Activated T-cell treated with anti-CD3 and anti-CD28 coated beads, Interleukin-2, amount 50 U/mL, for 4 hours (primary cell): ENCODE data around the gene ABCD2. TPM values are rescaled to one million over a fixed set of nuclear protein-coding genes. Genes with fewer than 3 reads are reported as not detected.
A peak's percentile ranks its signal among the peaks of the same experiment; 100 is the strongest.

Experiments used
- ATAC-seq, 2 donors: fragments of 200-7000 bp; cut with Tn5 transposase; one replicate each; pipeline ENCODE4 v1.10.0; 2021
- DNase-seq: peaks from one replicate; pipeline ENCODE4 v3.0.0-alpha.2; 2020
- H3K27me3 Mint-ChIP-seq: one replicate; pipeline ENCODE4 v1.8.0; 2021; ENCODE audit warnings: low read depth, mixed read lengths
- H3K36me3 Mint-ChIP-seq: one replicate; pipeline ENCODE4 v1.8.0; 2022; ENCODE audit warnings: mixed read lengths; ENCODE audit not compliant: insufficient read depth
- H3K4me1 Mint-ChIP-seq: one replicate; pipeline ENCODE4 v1.8.0; 2021; ENCODE audit warnings: low read depth, mixed read lengths
- H3K4me3 Mint-ChIP-seq: one replicate; pipeline ENCODE4 v1.8.0; 2021; ENCODE audit warnings: mild to moderate bottlenecking, moderate library complexity, mixed read lengths
- H3K9me3 Mint-ChIP-seq: one replicate; pipeline ENCODE4 v1.8.0; 2021; ENCODE audit warnings: mixed read lengths
- total RNA-seq, 3 donors: library from RNA; stranded (reverse); gene quantifications; one replicate each; pipeline ENCODE4 v1.2.1, GENCODE V29; 2021

ABCD2 gene
- total RNA-seq, 3 donors from 2014 or later = 0.69 to 0.89 (median 0.79) TPM

DNA sequence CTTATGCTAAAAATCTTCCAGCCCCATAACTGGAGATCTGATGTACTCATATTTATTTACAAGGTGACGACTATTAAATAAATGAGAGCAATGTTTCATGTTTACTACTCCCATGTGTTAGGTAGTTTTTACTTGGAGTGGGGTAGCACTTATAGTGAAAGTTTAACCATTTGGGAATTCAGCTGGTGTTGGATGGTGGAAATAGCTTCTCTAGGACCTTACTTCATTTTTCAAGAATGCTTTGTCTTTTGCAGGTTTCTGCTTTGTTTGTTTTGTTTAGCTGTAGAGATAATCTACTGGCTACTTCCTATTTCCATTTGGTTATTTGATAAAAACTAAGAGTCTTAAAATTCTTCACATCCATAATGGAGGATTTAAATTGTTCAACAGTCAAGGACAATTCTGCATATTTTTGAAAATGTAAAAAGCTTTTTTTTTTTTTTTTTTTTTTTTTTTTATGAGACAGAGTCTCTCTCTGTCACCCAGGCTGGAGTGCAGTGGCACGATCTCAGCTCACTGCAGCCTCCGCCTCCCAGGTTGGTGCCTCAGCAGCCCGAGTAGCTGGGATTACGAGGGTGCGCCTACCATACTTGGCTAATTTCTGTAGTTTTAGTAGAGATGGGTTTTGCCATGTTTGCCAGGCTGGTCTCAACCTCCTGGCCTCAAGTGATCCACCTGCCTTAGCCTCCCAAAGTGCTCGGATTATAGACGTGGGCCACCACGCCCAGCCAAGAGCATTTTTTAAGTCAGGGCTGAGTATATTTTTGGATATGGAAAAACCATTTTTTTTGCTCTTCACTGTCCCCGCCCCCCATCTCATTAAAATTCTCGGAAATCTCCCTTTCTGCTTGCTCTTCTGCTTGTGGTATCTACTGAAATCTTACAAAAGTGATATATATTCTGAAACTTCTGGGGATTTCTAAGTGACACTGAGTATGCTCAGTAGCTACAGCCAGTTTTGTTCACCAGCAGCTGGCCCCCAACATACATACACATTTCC is 1.4 kb upstream of the ABCD2 start:
- DNase-seq (peak; percentile 18), ATAC-seq (peak; percentile 61 to 65)
- H3K4me1 Mint-ChIP-seq = peaks cover 54% of the 10 kb centered on the region
- H3K27me3 Mint-ChIP-seq = no peaks in the 10 kb centered on the region
- no peaks in the 10 kb centered on the region for H3K36me3 Mint-ChIP-seq
- H3K9me3 Mint-ChIP-seq = no peaks in the 10 kb centered on the region
- H3K4me3 Mint-ChIP-seq = no peak overlapping the region

DNA sequence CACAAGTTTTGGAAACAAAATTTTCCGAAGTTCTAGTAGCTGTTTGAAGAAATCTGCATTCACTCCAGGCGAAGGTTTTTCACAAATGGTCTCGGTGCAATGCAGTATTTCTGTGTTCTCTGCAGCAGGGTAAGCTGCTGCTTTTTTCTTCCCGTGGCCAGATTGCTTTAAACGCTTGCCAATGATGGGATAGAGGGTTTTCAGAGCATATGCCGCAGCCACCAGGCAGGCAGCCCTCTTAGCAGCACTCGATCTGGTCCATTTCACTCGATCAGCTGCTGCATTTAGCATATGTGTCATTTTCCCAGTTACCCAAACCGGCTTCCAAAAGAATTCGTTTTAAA is 315 bp downstream of the ABCD2 start:
- Mint-ChIP-seq H3K9me3 (no peaks in the 10 kb centered on the region), H3K4me1 (peaks cover 58% of the 10 kb centered on the region), H3K4me3 (no peak overlapping the region), H3K27me3 (no peaks in the 10 kb centered on the region), H3K36me3 (no peaks in the 10 kb centered on the region)
- ATAC-seq (peak; percentile 5 to 11), DNase-seq (no peak)

DNA sequence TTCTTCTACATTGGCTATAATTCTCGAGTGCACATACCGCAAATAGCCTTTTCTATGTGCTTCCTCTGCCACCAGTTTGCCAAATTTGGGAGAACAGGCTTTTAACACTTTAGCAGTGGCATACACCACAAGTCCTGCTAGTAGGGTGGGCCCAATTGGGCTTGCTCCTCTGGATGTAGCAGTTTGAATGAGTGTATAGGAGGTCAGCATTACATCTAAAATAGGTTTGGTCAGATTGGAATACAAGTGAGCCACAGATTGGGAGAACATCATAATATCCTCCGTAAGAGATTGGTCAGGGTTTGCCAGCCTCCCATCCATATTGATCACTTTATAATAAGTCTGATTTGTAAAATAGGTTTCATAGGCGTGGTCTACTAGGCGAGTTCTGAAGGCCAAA is 902 bp downstream of the ABCD2 start:
- H3K27me3 Mint-ChIP-seq = no peaks in the 10 kb centered on the region
- peaks cover 60% of the 10 kb centered on the region for H3K4me1 Mint-ChIP-seq
- ATAC-seq = no peak
- H3K9me3 Mint-ChIP-seq = no peaks in the 10 kb centered on the region
- no peak overlapping the region for H3K4me3 Mint-ChIP-seq
- no peak for DNase-seq
- H3K36me3 Mint-ChIP-seq = peaks cover 1% of the 10 kb centered on the region

- ATAC-seq (no peak), DNase-seq (no peak)
- no peak overlapping the region for H3K4me3 Mint-ChIP-seq
- peaks cover 59% of the 10 kb centered on the region for H3K4me1 Mint-ChIP-seq
- no peaks in the 10 kb centered on the region for H3K9me3 Mint-ChIP-seq
- no peaks in the 10 kb centered on the region for H3K27me3 Mint-ChIP-seq
- H3K36me3 Mint-ChIP-seq = peaks cover 5% of the 10 kb centered on the region
These were observed 1.7 kb downstream of the ABCD2 start for GRCh38 chr12:39617887-39618286.

DNA sequence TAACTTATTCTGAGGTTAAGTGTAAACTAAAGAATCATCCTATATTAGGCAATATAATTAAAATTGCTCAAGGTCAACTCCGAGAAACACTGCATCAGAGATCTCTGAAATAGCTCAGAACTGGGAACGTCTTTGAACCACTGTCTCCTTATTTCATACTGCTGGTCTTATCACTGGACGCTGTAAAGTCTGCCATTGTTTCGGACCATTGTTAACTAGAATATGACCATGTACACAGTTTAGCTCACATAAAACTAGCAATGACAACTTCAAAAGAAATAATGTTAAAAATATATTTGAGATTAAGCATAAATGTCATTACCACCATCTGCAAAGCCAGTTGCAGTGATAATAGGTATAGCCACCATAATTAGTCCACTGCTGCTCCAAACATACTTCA is 2.9 kb downstream of the ABCD2 start:
- Mint-ChIP-seq H3K27me3 (no peaks in the 10 kb centered on the region), H3K4me1 (peaks cover 56% of the 10 kb centered on the region), H3K36me3 (peaks cover 7% of the 10 kb centered on the region), H3K9me3 (no peaks in the 10 kb centered on the region), H3K4me3 (peak overlapping the region; percentile 68)
- ATAC-seq (no peak), DNase-seq (no peak)

- Mint-ChIP-seq H3K36me3 (peaks cover 11% of the 10 kb centered on the region), H3K4me1 (peaks cover 57% of the 10 kb centered on the region)
- no peak for ATAC-seq
These were observed 3.4 kb downstream of the ABCD2 start for GRCh38 chr12:39616251-39616650.

DNA sequence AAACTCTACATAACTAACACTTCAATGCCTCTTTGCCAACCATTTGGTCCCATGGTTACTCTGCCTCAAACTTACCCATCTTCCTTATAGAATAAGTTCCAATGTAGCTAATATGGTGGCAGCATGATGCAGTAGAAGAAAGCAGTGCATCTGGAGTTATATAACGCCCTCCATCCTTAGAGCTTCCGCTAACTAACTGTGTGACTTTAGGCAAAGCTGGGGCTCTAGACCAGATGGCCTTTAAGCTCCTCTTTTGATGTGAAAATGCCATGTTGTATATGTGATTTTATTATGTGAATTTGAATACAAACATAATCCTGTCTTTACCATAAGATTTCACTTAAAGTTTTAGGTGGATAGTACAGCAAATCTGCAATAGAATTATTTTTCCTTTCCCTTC is 6.1 kb downstream of the ABCD2 start:
- Mint-ChIP-seq H3K4me3 (no peak overlapping the region), H3K36me3 (peaks cover 17% of the 10 kb centered on the region), H3K9me3 (no peaks in the 10 kb centered on the region), H3K27me3 (no peaks in the 10 kb centered on the region), H3K4me1 (peaks cover 60% of the 10 kb centered on the region)
- no peak for DNase-seq
- ATAC-seq = no peak

More at GRCh38 chr12:39616251-39616650, 3.4 kb downstream of the ABCD2 start:
- Mint-ChIP-seq H3K9me3 (no peaks in the 10 kb centered on the region), H3K4me3 (peak overlapping the region; percentile 68), H3K27me3 (no peaks in the 10 kb centered on the region)
- no peak for DNase-seq

- Mint-ChIP-seq H3K4me1 (peaks cover 54% of the 10 kb centered on the region), H3K27me3 (no peaks in the 10 kb centered on the region), H3K9me3 (no peaks in the 10 kb centered on the region), H3K36me3 (peaks cover 17% of the 10 kb centered on the region), H3K4me3 (no peak overlapping the region)
- DNase-seq = no peak
- ATAC-seq = no peak
These were observed 7.4 kb downstream of the ABCD2 start for GRCh38 chr12:39612250-39612649.

GRCh38 chr12:39611818-39612217 is 7.8 kb downstream of the ABCD2 start:
- Mint-ChIP-seq H3K4me1 (peaks cover 55% of the 10 kb centered on the region), H3K27me3 (no peaks in the 10 kb centered on the region), H3K4me3 (no peak overlapping the region), H3K9me3 (no peaks in the 10 kb centered on the region), H3K36me3 (peaks cover 21% of the 10 kb centered on the region)
- DNase-seq = no peak
- ATAC-seq = no peak

- Mint-ChIP-seq H3K4me3 (no peak overlapping the region), H3K36me3 (peaks cover 27% of the 10 kb centered on the region), H3K9me3 (no peaks in the 10 kb centered on the region), H3K4me1 (peaks cover 58% of the 10 kb centered on the region), H3K27me3 (no peaks in the 10 kb centered on the region)
- ATAC-seq (no peak), DNase-seq (no peak)
These were observed 9.1 kb downstream of the ABCD2 start for GRCh38 chr12:39610436-39611025.

GRCh38 chr12:39606712-39607423 is 12.7 kb downstream of the ABCD2 start:
- DNase-seq (no peak), ATAC-seq (no peak)
- H3K9me3 Mint-ChIP-seq = no peaks in the 10 kb centered on the region
- H3K27me3 Mint-ChIP-seq = no peaks in the 10 kb centered on the region
- H3K36me3 Mint-ChIP-seq = peaks cover 27% of the 10 kb centered on the region
- no peak overlapping the region for H3K4me3 Mint-ChIP-seq
- peaks cover 40% of the 10 kb centered on the region for H3K4me1 Mint-ChIP-seq

DNA sequence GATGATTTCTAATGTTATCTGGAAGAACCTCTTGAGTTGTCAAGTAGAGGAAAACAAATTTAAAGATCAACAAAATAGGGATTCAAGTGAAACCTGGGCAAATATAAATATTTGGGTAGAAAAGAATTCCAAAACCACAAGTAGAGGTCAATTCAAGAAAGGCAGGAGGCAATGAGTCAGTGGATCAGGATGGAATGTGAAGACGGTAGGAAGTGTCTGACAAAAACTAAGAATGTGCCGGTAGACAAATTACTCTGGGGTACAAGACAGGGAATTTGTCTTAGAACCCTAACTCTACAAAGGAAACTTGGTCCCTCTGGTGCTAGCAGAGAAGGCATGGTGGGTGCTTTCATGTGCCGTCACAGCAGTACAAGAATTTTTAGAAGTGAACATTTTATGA is 13.6 kb downstream of the ABCD2 start:
- no peak overlapping the region for H3K4me3 Mint-ChIP-seq
- peaks cover 33% of the 10 kb centered on the region for H3K4me1 Mint-ChIP-seq
- peaks cover 21% of the 10 kb centered on the region for H3K36me3 Mint-ChIP-seq
- DNase-seq (no peak), ATAC-seq (no peak)
- no peaks in the 10 kb centered on the region for H3K9me3 Mint-ChIP-seq
- H3K27me3 Mint-ChIP-seq = no peaks in the 10 kb centered on the region

GRCh38 chr12:39605501-39605900 is 14.1 kb downstream of the ABCD2 start:
- ATAC-seq (peak; percentile 51 to 52), DNase-seq (no peak)
- Mint-ChIP-seq H3K36me3 (peaks cover 16% of the 10 kb centered on the region), H3K27me3 (no peaks in the 10 kb centered on the region), H3K9me3 (no peaks in the 10 kb centered on the region), H3K4me1 (peaks cover 28% of the 10 kb centered on the region), H3K4me3 (no peak overlapping the region)

GRCh38 chr12:39603065-39603464 is 16.5 kb downstream of the ABCD2 start:
- DNase-seq (no peak), ATAC-seq (no peak)
- H3K4me3 Mint-ChIP-seq = no peak overlapping the region
- H3K27me3 Mint-ChIP-seq = no peaks in the 10 kb centered on the region
- H3K4me1 Mint-ChIP-seq = peaks cover 17% of the 10 kb centered on the region
- peaks cover 21% of the 10 kb centered on the region for H3K36me3 Mint-ChIP-seq
- no peaks in the 10 kb centered on the region for H3K9me3 Mint-ChIP-seq
